Measurements from ENCODE around the gene SCAMP3. TPM values are rescaled to one million over a fixed set of nuclear protein-coding genes. Genes with fewer than 3 reads are reported as not detected.
A peak's percentile ranks its signal among the peaks of the same experiment; 100 is the strongest.
"Not testable (repeated sequence)": the region's sequence is repeated elsewhere in the genome, so short reads cannot be mapped to it uniquely, and the experiment has no call there.

SCAMP3 gene
- 10 to 100 TPM; 59.7 to 64.7 (median 60.8) TPM for polyA plus RNA-seq (ENCODE audit: insufficient read length in 4 of 4)

DNA sequence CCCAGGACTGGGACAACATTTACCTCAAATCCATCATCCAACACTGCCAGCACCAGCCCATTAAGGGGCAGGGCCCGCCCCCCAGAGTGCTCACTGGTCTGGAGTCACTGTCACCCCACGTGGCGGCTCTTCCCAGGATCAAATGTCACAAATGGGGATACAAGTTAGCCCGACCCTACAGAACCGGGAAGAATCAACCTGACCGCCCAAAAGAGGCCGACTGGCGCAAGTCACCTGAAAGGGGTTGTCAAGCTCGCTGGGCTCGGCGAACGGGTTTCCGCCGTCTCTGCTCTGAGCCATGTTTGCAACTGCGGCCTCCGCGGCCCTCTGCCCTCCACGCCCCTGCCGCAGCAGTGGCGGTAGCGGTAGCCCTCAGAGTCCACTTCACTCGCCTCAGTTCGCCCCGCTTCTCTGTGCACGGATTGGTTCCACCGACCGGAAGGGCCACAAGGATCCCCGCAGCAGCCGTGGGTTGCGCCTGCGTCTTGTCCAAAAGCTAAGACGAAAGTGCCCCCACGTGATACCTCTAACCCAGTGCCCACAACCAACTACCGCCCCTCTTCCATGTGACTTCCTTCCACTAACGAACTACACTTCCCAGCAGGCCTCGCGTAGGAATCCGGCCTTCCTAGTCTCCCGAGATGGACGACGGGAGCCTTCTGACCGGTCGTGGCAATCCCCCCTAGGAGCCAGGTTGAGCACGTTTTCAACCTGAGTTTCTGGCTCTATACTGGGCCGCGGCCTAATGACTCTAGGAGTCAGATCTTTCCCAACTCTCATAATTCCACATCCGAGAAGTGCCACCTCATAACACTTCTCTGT lies at the start of gene SCAMP3:
TSS of gene SCAMP3 (minus strand) at position 509 of the 822 bp plus-strand sequence. CDS start at position 300, 209 bp downstream.
- DNase-seq (ENCODE audit: low read depth in 4 of 4, low spot score in 3 of 4) = peak in 3 of 4 donors; percentile 95 to 96 (median 95)

DNA sequence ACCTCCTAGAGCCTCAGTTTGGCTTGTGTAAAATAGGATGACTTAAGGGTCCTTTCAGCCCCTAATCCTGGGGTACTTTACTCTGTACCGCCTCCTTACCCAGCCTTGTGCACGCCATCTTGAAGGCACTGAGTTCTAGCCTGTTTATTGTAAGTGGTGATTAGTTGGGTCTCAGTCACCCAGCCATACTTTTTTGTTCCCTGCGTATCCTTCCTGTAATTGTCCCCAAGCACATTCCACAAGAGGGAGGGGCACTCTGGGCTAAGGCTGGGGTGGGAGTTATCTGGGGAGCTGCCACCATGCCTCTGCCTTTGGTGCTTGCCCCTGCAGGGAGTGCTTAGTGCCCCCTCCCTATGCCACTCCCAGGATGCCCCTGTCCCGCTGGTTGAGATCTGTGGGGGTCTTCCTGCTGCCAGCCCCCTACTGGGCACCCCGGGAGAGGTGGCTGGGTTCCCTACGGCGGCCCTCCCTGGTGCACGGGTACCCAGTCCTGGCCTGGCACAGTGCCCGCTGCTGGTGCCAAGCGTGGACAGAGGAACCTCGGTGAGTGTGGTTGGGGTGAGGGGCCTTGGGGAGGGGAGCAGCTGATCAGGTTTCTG lies 47.4 kb upstream of the SCAMP3 start:
- no peak for DNase-seq (ENCODE audit: low read depth in 4 of 4, low spot score in 3 of 4)

DNA sequence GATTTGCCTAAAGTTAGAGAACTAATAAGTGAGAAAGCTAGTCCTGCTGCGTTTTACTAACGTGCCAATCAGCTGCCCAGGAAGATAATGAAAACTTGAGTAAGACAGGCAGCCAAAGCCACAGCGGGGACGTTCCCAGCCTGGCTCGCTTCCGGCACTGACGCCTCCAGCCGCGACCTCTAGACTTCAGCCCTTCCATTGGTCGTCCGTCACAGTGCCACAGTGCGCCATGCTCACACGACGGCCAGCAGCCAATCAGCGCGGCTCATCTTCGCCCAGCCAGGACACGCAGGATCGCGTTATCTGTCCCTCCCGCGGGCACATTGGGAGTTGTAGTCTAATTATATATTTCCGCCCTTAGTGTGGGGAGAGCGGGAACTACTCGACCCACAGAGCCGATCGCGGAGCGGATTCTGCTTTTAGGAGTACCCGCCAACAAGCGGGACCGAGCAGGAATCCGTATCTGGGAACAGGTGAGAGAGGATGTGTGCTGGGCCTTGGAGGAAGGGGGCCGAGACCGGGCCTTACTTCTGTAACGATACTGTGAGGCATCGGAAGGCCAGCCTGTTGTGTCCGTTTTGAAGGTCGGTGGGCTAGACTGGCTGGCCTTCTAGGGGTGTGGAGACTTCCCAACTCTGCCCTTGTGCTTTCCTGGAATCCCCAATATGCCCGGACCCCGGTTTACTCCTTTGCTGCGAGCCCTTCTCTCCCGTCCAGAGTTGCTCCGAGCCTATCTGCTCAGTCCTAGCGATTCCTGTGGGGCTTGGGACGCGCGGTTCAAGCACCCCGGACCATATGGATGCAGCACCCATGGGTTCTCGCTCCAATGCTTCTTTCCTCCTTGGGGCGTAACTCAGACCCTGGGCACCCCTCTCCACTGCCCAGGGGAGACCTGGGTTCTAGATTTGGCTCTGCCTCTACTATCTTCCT lies 46.6 kb upstream of the SCAMP3 start, which contains the start of gene FDPS:
TSS of gene FDPS (plus strand) at position 374 of the 930 bp plus-strand sequence. CDS start 924 bp downstream, outside the sequence.
- peak; percentile 92 to 98 (median 97) for DNase-seq (ENCODE audit: low read depth in 4 of 4, low spot score in 3 of 4)

DNA sequence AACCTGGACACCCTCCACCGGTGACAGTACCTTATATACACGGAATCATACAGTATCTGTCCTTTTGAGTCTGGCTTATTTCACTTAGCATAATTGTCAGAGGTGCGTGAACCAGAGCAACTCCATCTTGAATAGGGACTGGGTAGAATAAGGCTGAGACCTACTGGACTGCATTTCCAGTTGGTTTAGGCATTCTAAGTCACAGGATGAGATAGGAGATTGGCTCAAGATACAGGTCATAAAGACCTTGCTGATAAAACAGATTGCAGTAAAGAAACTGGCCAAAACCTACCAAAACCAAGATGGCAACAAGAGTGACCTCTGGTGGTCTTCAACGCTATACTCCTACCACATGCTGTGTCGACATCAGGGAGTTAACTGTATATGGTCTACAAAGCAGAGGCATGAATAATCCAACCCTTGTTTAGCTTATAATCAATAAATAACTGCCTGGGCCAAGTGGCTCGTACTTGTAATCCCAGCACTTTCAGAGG lies 45.1 kb upstream of the SCAMP3 start:
- no peak for DNase-seq (ENCODE audit: low read depth in 4 of 4, low spot score in 3 of 4)

DNA sequence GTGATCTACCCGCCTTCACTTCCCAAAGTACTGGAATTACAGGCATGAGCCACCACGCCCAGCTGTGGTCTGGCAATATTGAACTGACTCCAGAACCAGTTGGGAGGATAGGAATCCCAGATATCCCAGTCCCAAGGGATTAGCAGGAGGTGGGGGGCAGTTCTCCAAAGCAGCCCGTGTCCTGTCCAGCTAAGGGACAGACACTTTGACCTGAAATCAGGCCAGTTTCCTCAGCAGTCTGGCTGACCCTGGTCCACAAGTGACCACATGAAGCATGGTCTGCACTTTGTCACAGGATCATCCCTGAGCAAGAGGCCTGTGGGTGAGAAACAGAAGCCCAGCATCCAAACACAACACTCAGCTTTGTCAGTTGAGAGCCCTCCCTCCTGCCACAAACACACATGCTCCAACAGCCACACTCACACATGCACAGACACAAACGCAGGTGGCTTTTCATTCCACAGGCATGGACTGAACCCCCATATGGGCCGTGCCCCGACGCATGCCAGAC lies 43.8 kb upstream of the SCAMP3 start:
- DNase-seq (ENCODE audit: low read depth in 4 of 4, low spot score in 3 of 4) = no peak

DNA sequence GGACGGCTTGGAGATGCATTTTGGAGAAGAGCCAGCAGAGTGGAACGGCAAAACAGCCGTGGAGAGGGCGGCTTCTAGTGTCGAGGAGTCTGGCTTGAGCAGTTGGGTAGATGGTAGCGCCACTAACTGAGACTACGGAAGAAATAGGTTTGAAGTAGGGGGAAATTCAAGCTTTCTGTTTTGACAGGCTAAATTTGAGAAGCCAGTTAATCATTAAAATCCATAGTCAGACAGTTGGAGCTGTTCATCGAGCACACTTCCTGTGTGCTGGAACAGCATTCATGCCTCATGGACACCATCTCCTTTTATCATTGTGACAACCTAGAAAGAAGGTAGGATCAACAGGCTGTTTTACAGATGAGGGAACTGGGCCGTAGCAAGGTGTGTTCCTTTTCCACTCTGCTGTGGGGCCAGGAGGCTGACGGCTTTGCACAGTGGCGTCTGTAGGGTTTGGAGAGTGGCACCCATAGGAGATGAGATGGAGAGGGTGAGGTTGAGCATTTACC lies 42.5 kb upstream of the SCAMP3 start:
- no peak for DNase-seq (ENCODE audit: low read depth in 4 of 4, low spot score in 3 of 4)

DNA sequence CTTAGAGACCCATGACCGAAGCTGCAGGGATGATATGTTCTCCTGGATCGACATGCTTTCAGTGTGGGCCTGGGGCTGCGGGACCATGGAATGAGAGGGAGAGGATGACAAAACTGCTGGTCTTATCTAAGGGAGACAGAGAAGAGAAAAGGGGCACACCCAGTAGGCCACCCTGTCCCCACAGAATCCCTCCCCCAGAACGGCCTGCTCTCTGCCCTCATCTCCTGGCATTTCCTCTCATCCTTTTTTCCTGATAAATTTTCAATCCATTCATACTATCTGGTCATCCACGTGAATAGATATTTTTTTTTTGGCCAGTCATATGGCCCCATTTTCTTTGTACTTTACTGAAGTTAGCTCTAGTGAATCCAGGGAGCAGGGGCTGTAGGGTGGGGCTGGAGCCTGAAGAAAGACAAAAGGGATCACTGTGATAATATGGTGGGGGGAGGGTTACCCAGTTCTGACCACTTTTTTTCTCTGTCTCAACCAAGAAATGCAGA lies 39.2 kb upstream of the SCAMP3 start, which contains the start of gene PKLR:
TSS of gene PKLR (minus strand) at position 97 of the 500 bp plus-strand sequence. CDS start at position 54, 43 bp downstream.
- no peak for DNase-seq (ENCODE audit: low read depth in 4 of 4, low spot score in 3 of 4)

DNA sequence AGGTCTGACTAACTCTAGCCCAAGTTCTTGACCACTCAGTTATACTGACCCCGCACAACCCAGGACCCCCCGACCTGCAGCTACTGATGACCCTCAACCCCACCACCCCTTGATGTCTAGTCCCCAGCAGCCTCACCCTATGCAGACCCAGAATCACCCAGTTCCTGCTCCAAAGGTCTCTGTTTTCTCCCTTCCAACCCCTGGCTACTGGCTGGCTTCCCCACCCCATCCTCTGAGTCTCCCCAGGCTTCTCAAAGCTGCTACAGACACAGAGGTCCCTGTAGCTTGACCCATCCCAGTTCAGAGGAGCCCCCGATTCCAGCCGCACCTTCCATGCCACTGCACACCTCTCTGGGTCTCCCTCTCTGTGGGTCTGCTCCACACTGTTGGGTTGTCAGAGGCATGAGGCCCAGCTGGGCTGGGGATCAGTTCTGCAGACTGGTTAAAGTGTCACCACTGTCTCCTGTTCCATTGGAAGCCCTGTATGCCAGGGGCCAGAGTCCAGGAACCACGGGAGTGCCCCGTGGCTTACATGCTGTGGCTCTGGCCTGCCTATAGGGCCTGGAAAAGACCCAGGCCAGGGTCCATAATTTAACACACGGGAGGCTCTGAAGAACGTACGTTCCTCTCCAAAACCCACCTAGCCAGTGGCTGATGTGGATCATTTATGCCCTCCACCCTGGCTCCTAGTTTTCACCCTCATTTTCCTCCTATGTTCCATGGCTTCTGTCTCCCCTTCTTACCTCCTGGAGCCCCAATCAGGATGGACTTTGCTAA lies 38.6 kb upstream of the SCAMP3 start:
- no peak for DNase-seq (ENCODE audit: low read depth in 4 of 4, low spot score in 3 of 4)

DNA sequence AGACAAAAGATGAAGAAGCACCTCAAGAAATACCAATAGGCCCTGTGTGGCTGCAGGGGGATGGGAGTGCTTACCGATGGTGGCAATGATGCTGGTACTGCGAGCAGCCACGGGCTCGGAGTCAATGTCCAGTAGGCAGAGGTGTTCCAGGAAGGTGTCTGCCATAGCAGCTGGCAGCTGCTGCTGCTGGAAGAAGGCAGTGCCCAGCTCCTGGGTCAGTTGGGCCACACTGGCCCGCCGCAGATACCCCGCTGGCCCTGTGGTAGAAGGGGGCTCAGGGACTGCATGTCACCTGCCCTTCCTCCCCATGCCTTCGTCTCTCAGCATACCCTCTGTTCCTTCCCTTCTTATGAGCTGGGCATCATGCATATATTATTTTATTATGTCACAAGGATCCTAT lies 37.9 kb upstream of the SCAMP3 start:
- DNase-seq (ENCODE audit: low read depth in 4 of 4, low spot score in 3 of 4) = no peak

DNA sequence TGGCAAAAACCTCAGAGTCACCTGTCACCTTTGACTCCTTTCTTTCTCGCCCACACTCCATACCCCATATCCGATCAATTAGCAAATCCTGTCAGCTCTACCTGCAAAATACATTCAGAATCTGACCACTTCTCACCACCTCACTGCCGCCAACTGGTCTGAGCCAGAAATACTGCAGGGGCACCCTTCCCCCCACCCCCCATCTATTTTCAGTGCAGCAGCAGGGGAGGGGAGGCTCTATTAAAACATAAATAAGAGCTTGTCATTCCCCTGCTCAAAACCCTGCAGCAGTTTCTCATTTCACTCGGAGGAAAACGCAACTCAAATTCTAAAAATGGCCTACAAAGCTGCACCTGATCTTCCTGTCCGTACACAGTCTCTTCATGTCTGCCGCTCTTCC lies 35.2 kb upstream of the SCAMP3 start:
- no peak for DNase-seq (ENCODE audit: low read depth in 4 of 4, low spot score in 3 of 4)

DNA sequence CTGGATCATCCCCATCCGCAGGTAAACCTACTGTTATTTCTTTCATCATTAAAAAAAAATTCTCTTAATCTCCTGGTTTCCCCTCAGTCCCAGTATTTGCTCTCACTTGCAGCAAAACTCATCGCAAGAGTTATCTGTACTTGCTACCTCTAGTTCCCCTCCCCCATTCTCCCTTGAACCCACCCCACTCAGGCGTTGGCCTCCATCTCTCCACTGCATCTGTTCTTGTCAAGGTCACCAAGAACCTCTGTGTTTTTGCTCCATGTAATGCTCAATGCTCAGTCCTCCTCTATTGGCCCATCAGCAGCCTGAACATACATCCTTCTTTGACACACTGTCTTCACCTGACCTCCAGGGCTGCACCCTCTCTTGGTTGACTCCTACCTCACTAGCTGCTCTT lies 34.5 kb upstream of the SCAMP3 start:
- no peak for DNase-seq (ENCODE audit: low read depth in 4 of 4, low spot score in 3 of 4)

DNA sequence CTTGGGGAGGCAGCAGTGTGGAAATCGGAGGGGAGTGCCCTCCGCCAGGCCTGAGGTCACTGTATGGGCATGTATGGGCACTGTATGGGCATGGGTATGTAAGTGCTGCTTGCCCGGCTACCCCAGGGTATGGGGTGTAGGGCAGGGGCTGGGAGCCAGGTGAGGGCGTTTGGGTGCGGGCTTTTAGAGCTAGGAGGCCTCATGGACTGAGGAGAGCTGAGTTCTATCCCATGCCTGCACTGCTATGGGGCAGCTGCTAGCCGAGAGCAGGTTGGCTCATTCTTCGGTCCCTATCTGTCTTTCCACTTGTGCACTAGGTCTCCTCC lies 33.7 kb upstream of the SCAMP3 start:
- no peak for DNase-seq (ENCODE audit: low read depth in 4 of 4, low spot score in 3 of 4)

DNA sequence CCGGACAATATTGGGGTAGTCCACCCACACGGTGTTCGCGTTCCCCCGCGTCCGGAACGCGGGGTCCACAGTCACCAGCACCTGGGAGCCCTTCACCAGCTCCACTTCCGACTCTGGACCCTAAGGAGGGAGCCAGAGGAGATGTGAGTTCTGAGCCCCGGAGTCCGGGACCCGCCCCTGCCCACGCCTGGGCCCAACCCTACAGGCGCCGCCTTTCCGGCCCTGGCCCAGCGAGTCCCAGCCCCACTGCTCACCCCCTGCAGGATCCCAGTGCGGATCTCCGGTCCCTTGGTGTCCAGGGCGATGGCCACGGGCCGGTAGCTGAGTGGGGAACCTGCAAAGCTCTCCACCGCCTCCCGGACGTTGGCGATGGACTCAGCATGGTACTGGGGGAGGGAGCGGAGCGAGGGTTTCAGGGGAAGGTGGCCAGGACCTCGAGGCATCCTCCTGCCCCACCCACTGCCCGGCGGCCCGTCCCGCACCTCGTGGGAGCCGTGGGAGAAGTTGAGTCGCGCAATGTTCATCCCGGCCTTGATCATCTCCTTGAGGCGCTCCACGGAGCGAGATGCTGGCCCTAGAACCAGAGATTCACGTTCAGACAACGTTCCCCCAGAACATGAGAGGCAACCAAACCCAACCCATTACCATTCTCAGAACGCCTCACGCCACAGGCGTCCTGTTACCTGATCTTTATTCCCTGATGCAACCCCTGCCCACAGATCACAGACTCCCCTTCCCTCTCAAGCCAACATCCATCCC lies 33.2 kb upstream of the SCAMP3 start:
- DNase-seq (ENCODE audit: low read depth in 4 of 4, low spot score in 3 of 4) = no peak

DNA sequence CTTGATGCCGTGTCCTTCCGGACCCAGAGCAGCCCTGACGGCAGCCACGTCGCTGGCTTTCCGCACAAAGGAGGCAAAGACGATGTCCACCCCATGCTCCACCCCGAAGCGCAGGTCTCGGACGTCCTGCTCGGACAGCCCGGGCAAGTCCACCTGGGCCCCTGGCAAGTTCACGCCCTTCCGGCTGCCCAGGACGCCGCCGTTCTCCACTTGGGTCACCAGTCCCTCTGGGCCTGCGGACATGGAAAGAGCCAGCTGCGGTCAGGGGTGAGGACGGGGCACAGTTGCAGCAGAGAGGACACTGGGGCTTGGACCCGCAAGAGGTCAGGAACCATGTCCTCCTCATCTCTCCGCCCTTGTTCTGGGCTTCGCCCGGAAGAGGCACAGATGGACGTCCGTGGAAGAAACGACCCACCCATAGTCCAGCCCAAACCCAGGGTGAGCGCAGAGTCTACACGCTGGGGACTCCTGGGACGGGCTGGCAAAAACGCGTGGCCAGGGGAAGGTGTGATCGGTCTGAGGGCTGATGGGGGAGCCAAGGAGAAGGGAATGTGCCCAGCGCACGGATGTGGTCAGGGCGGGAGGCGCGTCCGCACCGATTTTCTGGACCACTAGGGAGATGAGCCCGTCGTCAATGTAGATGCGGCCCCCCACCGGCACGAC lies 32.5 kb upstream of the SCAMP3 start:
- DNase-seq (ENCODE audit: low read depth in 4 of 4, low spot score in 3 of 4) = no peak

DNA sequence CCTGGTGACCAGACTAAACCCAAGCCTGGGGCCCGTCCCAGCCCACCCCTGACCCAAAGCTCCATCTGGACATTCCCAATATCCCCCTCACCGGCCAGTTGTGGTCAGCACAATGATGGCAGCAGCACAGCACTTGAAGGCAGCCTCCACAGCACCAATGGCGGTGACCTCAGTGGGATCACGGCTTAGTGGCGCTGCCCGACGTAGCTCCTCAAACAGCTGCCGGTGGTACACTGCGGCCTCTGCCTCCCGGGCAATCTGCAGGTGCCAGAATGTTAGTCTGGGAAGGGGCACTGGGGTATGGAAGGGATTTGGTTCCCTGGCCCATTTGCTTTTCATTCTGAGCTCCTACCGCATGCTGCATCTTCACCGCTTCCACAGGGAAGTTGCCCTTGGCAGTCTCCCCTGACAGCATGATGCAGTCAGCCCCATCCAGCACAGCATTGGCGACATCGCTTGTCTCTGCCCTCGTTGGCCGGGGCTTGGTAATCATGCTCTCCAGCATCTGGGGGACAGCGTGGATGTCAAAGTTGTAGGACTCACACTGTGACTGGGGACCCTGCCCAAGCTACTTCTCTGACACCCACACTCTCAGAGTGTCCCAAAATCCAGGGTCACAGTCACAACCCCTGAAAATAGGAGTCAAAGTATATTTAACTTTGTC lies 31.1 kb upstream of the SCAMP3 start:
- no peak for DNase-seq (ENCODE audit: low read depth in 4 of 4, low spot score in 3 of 4)

DNA sequence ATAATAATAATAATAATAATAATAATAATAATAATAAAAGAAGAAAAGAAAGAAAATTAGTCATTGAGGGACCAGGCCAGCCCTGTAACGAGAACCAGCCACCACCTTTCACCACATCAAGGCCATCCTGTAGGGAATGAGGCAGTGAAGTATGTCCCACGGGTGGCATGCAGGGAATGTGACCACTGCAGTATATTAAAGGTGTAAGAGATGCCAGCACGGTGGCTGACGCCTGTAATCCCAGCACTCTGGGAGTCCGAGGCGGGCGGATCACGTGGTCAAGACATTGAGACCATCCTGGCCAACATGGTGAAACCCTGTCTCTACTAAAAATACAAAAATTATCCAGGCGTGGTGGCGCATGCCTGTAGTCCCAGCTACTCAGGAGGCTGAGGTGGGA lies 28.8 kb upstream of the SCAMP3 start:
- DNase-seq (ENCODE audit: low read depth in 4 of 4, low spot score in 3 of 4) = not testable (repeated sequence)

DNA sequence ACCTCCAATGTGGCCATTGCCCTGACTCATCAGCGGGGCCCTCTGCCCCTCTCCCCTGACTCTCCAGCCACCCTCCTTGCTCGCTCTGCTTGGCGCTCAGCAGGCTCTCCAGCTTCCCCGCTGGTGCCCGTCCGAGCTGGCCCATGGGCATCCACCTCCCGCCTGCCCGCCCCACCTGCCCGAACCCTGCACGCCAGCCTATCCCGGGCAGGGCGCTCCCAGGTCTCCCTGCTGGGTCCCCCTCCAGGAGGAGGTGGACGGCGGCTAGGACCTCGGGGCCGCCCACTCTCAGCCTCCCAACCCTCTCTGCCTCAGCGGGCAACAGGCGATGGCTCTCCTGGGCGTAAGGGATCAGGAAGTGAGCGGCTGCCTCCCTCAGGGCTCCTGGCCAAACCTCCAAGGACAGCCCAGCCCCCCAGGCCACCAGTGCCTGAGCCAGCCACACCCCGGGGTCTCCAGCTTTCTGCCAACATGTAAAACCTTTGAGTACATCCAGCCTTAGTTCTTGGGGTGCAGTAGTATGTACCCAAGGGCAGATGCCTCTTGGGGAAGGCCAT lies 25.9 kb upstream of the SCAMP3 start:
- no peak for DNase-seq (ENCODE audit: low read depth in 4 of 4, low spot score in 3 of 4)
